ENCODE measurements around the gene PPIA.

DNA sequence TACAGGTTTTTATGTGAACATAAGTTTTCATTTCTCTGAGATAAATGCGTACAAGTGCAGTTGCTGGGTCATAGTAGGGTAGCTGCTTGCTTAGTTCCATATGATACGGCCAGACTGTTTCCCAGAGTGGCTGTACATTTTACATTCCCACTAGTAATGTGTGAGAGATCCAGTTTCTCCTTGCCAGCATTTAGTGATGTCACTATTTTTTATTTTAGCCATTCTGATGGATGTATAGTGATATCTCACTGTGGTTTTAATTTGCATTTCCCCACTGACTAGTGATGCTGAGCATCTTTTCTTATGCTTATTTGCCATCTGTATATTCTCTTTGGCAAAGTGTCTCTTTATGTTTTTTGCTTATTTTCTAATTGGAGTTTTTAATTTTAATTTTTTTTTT is 43.7 kb upstream of the PPIA start:
- TF ChIP-seq, protein P1, sequence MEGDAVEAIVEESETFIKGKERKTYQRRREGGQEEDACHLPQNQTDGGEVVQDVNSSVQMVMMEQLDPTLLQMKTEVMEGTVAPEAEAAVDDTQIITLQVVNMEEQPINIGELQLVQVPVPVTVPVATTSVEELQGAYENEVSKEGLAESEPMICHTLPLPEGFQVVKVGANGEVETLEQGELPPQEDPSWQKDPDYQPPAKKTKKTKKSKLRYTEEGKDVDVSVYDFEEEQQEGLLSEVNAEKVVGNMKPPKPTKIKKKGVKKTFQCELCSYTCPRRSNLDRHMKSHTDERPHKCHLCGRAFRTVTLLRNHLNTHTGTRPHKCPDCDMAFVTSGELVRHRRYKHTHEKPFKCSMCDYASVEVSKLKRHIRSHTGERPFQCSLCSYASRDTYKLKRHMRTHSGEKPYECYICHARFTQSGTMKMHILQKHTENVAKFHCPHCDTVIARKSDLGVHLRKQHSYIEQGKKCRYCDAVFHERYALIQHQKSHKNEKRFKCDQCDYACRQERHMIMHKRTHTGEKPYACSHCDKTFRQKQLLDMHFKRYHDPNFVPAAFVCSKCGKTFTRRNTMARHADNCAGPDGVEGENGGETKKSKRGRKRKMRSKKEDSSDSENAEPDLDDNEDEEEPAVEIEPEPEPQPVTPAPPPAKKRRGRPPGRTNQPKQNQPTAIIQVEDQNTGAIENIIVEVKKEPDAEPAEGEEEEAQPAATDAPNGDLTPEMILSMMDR (IDR thresholded peaks at IDR 0.05): no peak
- TF ChIP-seq EP300 (IDR thresholded peaks at IDR 0.05): no peak
- no peak for TF ChIP-seq JUN (IDR thresholded peaks at IDR 0.05)
- no peak for TF ChIP-seq HDAC2 (IDR thresholded peaks at IDR 0.05)
- no peak for TF ChIP-seq HOXA7 (CRISPR knock-in tag; IDR thresholded peaks at IDR 0.05)
- no peak for TF ChIP-seq RFX5 (IDR thresholded peaks at IDR 0.05)
- no peak for TF ChIP-seq ZSCAN20 (CRISPR knock-in tag; IDR thresholded peaks at IDR 0.05)
- no peak for TF ChIP-seq SREBF2 (IDR thresholded peaks at IDR 0.05)
- no peak for TF ChIP-seq RAD21 (conservative IDR thresholded peaks at IDR 0.05 in 1 of 2, IDR thresholded peaks at IDR 0.05 in 1 of 2)
- no peak for TF ChIP-seq CEBPB (IDR thresholded peaks at IDR 0.05)
- TF ChIP-seq PHF8 (IDR thresholded peaks at IDR 0.05; ENCODE audit: borderline replicate concordance, low read depth): no peak
